Progenitor cell of endocrine pancreas (in vitro differentiated cells): Measurements from ENCODE around the gene FSCN2. TPM values are rescaled to one million over a fixed set of nuclear protein-coding genes. Genes with fewer than 3 reads are reported as not detected.
A peak's percentile ranks its signal among the peaks of the same experiment; 100 is the strongest.

Experiments used
- DNase-seq: peaks from one replicate; pipeline ENCODE4 v3.0.0; 2021; ENCODE audit warnings: low spot score; ENCODE audit not compliant: unreplicated experiment
- H3K27ac Mint-ChIP-seq: 2 replicates; pipeline ENCODE4 v1.8.0; 2021; ENCODE audit warnings: mild to moderate bottlenecking, moderate library complexity, mixed read lengths
- H3K27me3 Mint-ChIP-seq: 2 replicates; pipeline ENCODE4 v1.8.0; 2021; ENCODE audit warnings: mixed read lengths
- H3K36me3 Mint-ChIP-seq: 2 replicates; pipeline ENCODE4 v1.8.0; 2022; ENCODE audit warnings: mixed read lengths; ENCODE audit not compliant: insufficient read depth
- H3K4me1 Mint-ChIP-seq: 2 replicates; pipeline ENCODE4 v1.8.0; 2021; ENCODE audit warnings: low read depth, mixed read lengths
- H3K4me3 Mint-ChIP-seq: 2 replicates; pipeline ENCODE4 v1.8.0; 2021; ENCODE audit warnings: low read depth, mild to moderate bottlenecking, moderate library complexity, mixed read lengths
- H3K9me3 Mint-ChIP-seq: 2 replicates; pipeline ENCODE4 v1.8.0; 2021; ENCODE audit warnings: low read depth, mixed read lengths
- CTCF ChIP-seq: fragments of 200-600 bp; sonication (generic); IDR thresholded peaks from one replicate; pipeline ENCODE4 v1.5.0; 2021; ENCODE audit warnings: antibody characterized with exemption, mild to moderate bottlenecking; ENCODE audit not compliant: unreplicated experiment
- total RNA-seq: library from RNA; stranded (reverse); gene quantifications from 2 replicates; pipeline ENCODE4 v1.2.1, GENCODE V29; 2021

The FSCN2 gene
- total RNA-seq, 1 donor from 2014 or later: 5.3 TPM

- Mint-ChIP-seq H3K4me3 (peak overlapping the region; percentile 52), H3K9me3 (no peaks in the 10 kb centered on the region), H3K27ac (no peak overlapping the region), H3K4me1 (peaks cover 15% of the 10 kb centered on the region), H3K27me3 (no peaks in the 10 kb centered on the region), H3K36me3 (peaks cover 8% of the 10 kb centered on the region)
- no peak for DNase-seq
- no peak for TF ChIP-seq CTCF
Measured at GRCh38 chr17:81549826-81550225, 21.6 kb downstream of the FSCN2 start.

DNA sequence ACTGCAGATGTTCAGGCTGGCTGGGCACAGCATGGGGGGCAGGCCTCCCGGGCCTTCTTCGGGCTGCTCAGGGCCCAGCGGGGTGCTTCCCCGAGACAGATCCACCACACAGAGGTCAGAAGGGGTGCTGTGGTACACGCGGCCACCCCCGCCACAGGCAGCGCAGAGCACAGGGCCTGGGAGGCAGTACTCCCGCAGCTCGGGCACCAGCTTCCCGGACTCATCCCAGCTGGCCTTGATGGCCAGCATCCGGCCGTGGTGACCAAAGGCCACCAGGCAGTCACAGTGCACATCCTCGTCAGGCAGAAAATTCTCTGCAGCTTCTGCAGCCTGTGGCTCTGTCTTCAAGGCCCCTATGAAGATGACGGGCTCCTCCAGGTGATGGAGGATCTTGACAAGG lies 22.1 kb downstream of the FSCN2 start:
- H3K27ac Mint-ChIP-seq: no peak overlapping the region
- H3K4me3 Mint-ChIP-seq: peak overlapping the region; percentile 85
- no peaks in the 10 kb centered on the region for H3K27me3 Mint-ChIP-seq
- DNase-seq: no peak
- peaks cover 8% of the 10 kb centered on the region for H3K36me3 Mint-ChIP-seq
- peaks cover 15% of the 10 kb centered on the region for H3K4me1 Mint-ChIP-seq
- no peaks in the 10 kb centered on the region for H3K9me3 Mint-ChIP-seq
- TF ChIP-seq CTCF: no peak

- Mint-ChIP-seq H3K9me3 (no peaks in the 10 kb centered on the region), H3K4me3 (peak overlapping the region; percentile 85), H3K27ac (peak overlapping the region; percentile 60), H3K36me3 (peaks cover 8% of the 10 kb centered on the region), H3K27me3 (no peaks in the 10 kb centered on the region), H3K4me1 (peaks cover 15% of the 10 kb centered on the region)
- no peak for TF ChIP-seq CTCF
- DNase-seq: no peak
Measured at GRCh38 chr17:81550830-81551457, 22.8 kb downstream of the FSCN2 start.

DNA sequence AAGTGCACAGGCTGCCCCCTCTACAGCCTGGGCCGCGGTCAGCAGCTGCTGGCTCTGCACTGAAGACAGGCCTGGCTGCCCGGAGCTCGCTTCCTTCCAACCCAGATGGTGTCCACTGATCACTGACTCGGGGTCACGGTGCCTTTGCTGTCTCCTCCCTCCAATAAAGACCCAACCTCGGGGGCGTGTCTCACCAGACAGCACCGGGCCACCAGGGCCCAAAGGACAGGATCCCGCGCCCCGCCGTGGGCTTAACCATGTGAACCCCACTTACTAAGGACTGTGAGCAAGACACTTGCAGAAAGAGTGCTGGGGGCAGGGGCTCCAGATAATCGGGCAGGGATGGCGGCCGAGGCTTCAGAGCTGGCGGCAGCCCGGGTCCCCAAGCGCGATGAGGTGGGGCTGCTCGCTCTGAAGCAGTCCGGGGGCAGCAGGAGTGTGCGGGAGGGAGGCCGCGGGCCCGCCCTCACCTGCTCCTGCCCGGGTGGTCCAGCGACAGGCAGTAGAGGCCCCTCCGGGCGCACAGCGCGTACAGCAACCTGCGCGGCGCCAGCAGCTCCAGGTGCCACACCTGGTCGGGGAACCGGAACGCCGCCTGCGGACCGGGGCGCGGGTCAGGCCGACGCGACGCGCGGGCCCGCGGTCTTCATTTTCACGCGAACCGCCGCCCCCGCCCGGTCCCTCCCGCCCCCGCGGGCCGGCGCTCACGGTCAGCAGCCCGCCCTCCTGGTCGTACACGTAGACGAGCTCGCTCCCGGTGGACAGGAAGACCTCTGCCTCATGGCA lies 23.5 kb downstream of the FSCN2 start:
- peaks cover 15% of the 10 kb centered on the region for H3K4me1 Mint-ChIP-seq
- H3K27me3 Mint-ChIP-seq: no peaks in the 10 kb centered on the region
- DNase-seq: no peak
- H3K36me3 Mint-ChIP-seq: peaks cover 4% of the 10 kb centered on the region
- no peaks in the 10 kb centered on the region for H3K9me3 Mint-ChIP-seq
- peak overlapping the region; percentile 85 for H3K4me3 Mint-ChIP-seq
- no peak for TF ChIP-seq CTCF
- peak overlapping the region; percentile 60 for H3K27ac Mint-ChIP-seq

- no peaks in the 10 kb centered on the region for H3K9me3 Mint-ChIP-seq
Measured at GRCh38 chr17:81552244-81553017, 24.3 kb downstream of the FSCN2 start, which contains the start of gene FAAP100. Gene FAAP100 (minus strand): TSS chr17:81552353. CDS start chr17:81552330, 23 bp downstream.

More at GRCh38 chr17:81552244-81553017, 24.3 kb downstream of the FSCN2 start, which contains the start of gene FAAP100:
- H3K27ac Mint-ChIP-seq: peak within 1 kb of the TSS; percentile 93
- H3K36me3 Mint-ChIP-seq: peaks cover 6% of the 10 kb centered on the region
- H3K4me1 Mint-ChIP-seq: peaks cover 15% of the 10 kb centered on the region
- H3K27me3 Mint-ChIP-seq: no peaks in the 10 kb centered on the region
- H3K4me3 Mint-ChIP-seq: peak within 1 kb of the TSS; percentile 85
- no peak for TF ChIP-seq CTCF
- peak; percentile 72 for DNase-seq
